ENCODE data around the gene UGGT1. TPM values are rescaled to one million over a fixed set of nuclear protein-coding genes. Genes with fewer than 3 reads are reported as not detected.

Gene UGGT1
- total RNA-seq, 5 donors from 2014 or later (not counting 1 experiment from before 2014, with no cell fraction given) = 46.0 to 50.8 (median 48.4) TPM

DNA sequence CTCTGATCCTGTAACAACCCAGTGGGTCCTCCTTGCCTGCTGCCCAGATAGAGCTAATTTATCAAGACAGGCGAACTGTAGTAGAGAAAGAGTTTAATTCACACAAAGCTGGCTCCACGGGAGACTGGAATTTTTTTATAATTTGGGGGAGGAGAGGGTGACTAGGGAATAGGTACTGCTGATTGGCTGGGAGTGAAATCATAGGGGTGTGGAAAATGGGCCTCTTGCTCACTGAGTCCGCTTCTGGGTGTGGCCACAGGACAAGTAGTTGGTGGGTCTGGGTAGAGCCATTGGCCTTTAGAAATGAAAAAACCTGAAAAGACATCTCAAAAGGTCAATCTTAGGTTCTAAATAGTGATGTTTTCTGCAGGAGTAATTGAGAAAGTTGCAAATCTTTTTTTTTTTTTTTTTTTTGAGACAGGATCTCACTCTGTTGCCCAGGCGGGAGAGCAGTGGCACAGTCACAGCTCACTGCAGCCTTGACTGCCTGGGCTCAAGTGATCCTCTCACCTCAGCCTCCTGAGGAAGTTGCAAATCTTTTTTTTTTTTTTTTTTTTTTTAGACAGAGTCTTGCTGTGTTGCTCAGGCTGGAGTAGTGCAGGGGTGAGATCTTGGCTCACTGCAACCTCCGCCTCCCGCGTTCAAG lies 14.4 kb upstream of the UGGT1 start:
- H3K4me1 ChIP-seq (ENCODE audit: control insufficient read depth in 1 of 2, extremely low read depth in 1 of 2, insufficient read depth in 2 of 2, low read length in 2 of 2) = no peaks in the 10 kb centered on the region
- H3K9me3 Mint-ChIP-seq = no peaks in the 10 kb centered on the region
- H3K27me3 Mint-ChIP-seq = peaks cover 3% of the 10 kb centered on the region in 2 donors
- H3K36me3 Mint-ChIP-seq = no peaks in the 10 kb centered on the region
- WGBS (ENCODE audit: insufficient coverage) = 92% methylated on average over 5 of the region's 7 CpGs
- no peak overlapping the region for H3K27ac ChIP-seq (ENCODE audit: low read length)
- DNase-seq = no peak
- no peaks in the 10 kb centered on the region for H3K4me1 Mint-ChIP-seq
- H3K4me3 Mint-ChIP-seq = no peak overlapping the region
- POLR2A ChIA-PET = interaction anchor here in 1 of 2 donors (0.6 kb wide), 1 partner anchor 223 kb away, joined by 3 read pairs; no protein-coding TSS in a partner anchor
- ATAC-seq (replicated peaks in 1 of 4) = no peak
- H3K27me3 ChIP-seq (replicated peaks in 1 of 2; ENCODE audit: control insufficient read depth in 2 of 2, extremely low read depth in 1 of 2, insufficient read depth in 2 of 2, low read length in 1 of 2) = peaks cover 0 to 8% of the 10 kb centered on the region in 2 experiments
- CTCF ChIA-PET = no interaction called here
- no peak overlapping the region for H3K4me3 ChIP-seq (ENCODE audit: control insufficient read depth in 1 of 2, extremely low read depth in 1 of 2, low read length in 1 of 2)
- H3K36me3 ChIP-seq (ENCODE audit: control insufficient read depth in 2 of 2, extremely low read depth in 1 of 2, insufficient read depth in 1 of 2, low read length in 1 of 2) = no peaks in the 10 kb centered on the region
- H3K27ac Mint-ChIP-seq = no peak overlapping the region
- no peaks in the 10 kb centered on the region for H3K9me3 ChIP-seq

DNA sequence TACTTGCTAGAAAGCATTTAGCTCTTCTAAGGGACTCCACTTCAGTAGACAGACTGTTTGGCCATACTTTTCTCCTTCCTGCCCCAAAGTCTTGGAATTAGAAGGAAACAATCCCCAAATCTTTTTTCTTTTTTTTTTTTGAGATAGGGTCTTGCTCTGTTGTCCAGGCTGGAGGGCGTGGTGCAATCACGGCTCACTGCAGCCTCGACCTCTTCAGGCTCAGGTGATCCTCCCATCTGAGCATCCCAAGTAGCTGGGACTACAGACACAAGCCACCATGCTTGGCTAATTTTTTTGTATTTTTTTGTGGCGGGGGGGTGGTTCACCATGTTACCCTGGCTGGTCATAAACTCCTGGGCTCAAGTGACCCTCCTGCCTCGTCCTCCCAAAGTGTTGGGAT lies 6.2 kb upstream of the UGGT1 start:
- ChIA-PET POLR2A (no interaction called here), CTCF (no interaction called here)
- Histone ChIP-seq H3K36me3 (ENCODE audit: control insufficient read depth in 2 of 2, extremely low read depth in 1 of 2, insufficient read depth in 1 of 2, low read length in 1 of 2) (no peaks in the 10 kb centered on the region), H3K4me3 (ENCODE audit: control insufficient read depth in 1 of 2, extremely low read depth in 1 of 2, low read length in 1 of 2) (no peak overlapping the region), H3K4me1 (ENCODE audit: control insufficient read depth in 1 of 2, extremely low read depth in 1 of 2, insufficient read depth in 2 of 2, low read length in 2 of 2) (no peaks in the 10 kb centered on the region), H3K9me3 (no peaks in the 10 kb centered on the region), H3K27ac (ENCODE audit: low read length) (no peak overlapping the region), H3K27me3 (replicated peaks in 1 of 2; ENCODE audit: control insufficient read depth in 2 of 2, extremely low read depth in 1 of 2, insufficient read depth in 2 of 2, low read length in 1 of 2) (peaks cover 0 to 24% of the 10 kb centered on the region in 2 experiments)
- DNase-seq (no peak), ATAC-seq (replicated peaks in 1 of 4) (no peak)
- peaks cover 0 to 4% (median 4%) of the 10 kb centered on the region in 3 donors for H3K4me1 Mint-ChIP-seq
- no peaks in the 10 kb centered on the region for H3K36me3 Mint-ChIP-seq
- H3K27me3 Mint-ChIP-seq = peaks cover 10% of the 10 kb centered on the region in 2 donors
- WGBS (ENCODE audit: insufficient coverage) = 92% methylated on average over 4 of the region's 5 CpGs
- no peaks in the 10 kb centered on the region for H3K9me3 Mint-ChIP-seq
- no peak overlapping the region for H3K27ac Mint-ChIP-seq
- H3K4me3 Mint-ChIP-seq = no peak overlapping the region

DNA sequence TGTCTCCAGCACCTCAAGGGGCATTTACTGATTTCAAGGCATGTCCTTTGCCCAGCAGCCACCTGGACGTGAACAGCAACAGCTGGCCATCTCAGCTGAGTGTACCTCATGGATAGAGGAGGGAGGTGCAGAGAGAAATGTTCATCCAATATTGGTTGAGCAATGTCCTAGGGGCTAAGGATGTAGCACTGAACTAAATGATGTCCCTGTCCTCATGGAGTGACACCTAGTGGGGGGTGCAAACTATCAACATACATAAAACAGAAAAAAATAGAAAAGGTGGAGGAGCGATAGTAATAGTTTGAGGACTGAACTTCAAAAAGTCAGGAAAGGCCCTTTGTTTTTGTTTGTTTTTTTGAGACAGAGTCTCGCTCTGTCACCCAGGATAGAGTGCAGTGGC lies 4.8 kb upstream of the UGGT1 start:
- H3K27ac ChIP-seq (ENCODE audit: low read length) = no peak overlapping the region
- no peaks in the 10 kb centered on the region for H3K9me3 ChIP-seq
- peaks cover 0 to 23% of the 10 kb centered on the region in 2 experiments for H3K27me3 ChIP-seq (replicated peaks in 1 of 2; ENCODE audit: control insufficient read depth in 2 of 2, extremely low read depth in 1 of 2, insufficient read depth in 2 of 2, low read length in 1 of 2)
- POLR2A ChIA-PET = no interaction called here
- no peaks in the 10 kb centered on the region for H3K36me3 ChIP-seq (ENCODE audit: control insufficient read depth in 2 of 2, extremely low read depth in 1 of 2, insufficient read depth in 1 of 2, low read length in 1 of 2)
- H3K4me1 ChIP-seq (ENCODE audit: control insufficient read depth in 1 of 2, extremely low read depth in 1 of 2, insufficient read depth in 2 of 2, low read length in 2 of 2) = peaks cover 0 to 7% of the 10 kb centered on the region in 2 experiments
- 71% methylated on average over 1 of the region's 3 CpGs for WGBS (ENCODE audit: insufficient coverage)
- Mint-ChIP-seq H3K4me3 (no peak overlapping the region), H3K9me3 (no peaks in the 10 kb centered on the region), H3K4me1 (peaks cover 6 to 12% (median 8%) of the 10 kb centered on the region in 3 donors), H3K27me3 (peaks cover 7% of the 10 kb centered on the region in 2 donors), H3K27ac (no peak overlapping the region), H3K36me3 (no peaks in the 10 kb centered on the region)
- no peak for DNase-seq
- CTCF ChIA-PET = interaction anchor here in 1 of 2 donors (0.6 kb wide), 1 partner anchor 69 kb away, joined by 3 read pairs; no protein-coding TSS in a partner anchor
- no peak overlapping the region for H3K4me3 ChIP-seq (ENCODE audit: control insufficient read depth in 1 of 2, extremely low read depth in 1 of 2, low read length in 1 of 2)
- ATAC-seq (replicated peaks in 1 of 4) = no peak

DNA sequence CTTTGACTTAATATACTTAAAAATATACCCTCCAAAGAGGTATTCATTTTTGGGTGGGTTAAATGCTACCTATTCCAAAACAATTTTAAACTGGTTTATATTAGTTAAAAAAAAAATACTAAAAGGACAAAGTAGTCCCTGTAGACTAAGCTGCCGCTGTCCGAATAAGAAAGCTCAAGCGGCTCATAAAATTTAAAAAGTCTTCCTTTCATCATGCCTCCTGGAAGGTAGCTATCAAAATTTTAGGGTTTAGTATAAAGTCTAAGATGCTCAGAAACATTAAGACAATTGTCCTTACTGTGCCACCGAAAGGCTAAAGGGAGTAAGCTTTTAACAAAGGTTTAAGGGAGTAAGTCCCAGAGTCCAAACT lies 440 bp upstream of the UGGT1 start:
- H3K36me3 ChIP-seq (ENCODE audit: control insufficient read depth in 2 of 2, extremely low read depth in 1 of 2, insufficient read depth in 1 of 2, low read length in 1 of 2) = peaks cover 3 to 7% of the 10 kb centered on the region in 2 donors
- H3K27me3 ChIP-seq (replicated peaks in 1 of 2; ENCODE audit: control insufficient read depth in 2 of 2, extremely low read depth in 1 of 2, insufficient read depth in 2 of 2, low read length in 1 of 2) = no peaks in the 10 kb centered on the region
- Mint-ChIP-seq H3K4me1 (peaks cover 42 to 48% (median 43%) of the 10 kb centered on the region in 3 donors), H3K36me3 (peaks cover 4% of the 10 kb centered on the region), H3K27ac (peak overlapping the region; percentile 92 to 96), H3K9me3 (no peaks in the 10 kb centered on the region), H3K4me3 (peak overlapping the region; percentile 88 to 96 (median 92)), H3K27me3 (no peaks in the 10 kb centered on the region)
- H3K4me3 ChIP-seq (ENCODE audit: control insufficient read depth in 1 of 2, extremely low read depth in 1 of 2, low read length in 1 of 2) = peak overlapping the region; percentile 76 to 88
- H3K9me3 ChIP-seq = no peaks in the 10 kb centered on the region
- H3K27ac ChIP-seq (ENCODE audit: low read length) = peak overlapping the region; percentile 78
- DNase-seq = no peak
- POLR2A ChIA-PET = interaction anchor here (0.5 to 0.7 kb wide), 6 partner anchors 25 to 614 kb away, joined by 3 to 10 read pairs (median 4); no protein-coding TSS in a partner anchor
- peak in 3 of 4 experiments; percentile 10 to 18 (median 17) for ATAC-seq (replicated peaks in 1 of 4)
- WGBS (ENCODE audit: insufficient coverage) = 0% methylated on average over 1 of the region's 4 CpGs
- peaks cover 12 to 18% of the 10 kb centered on the region in 2 experiments for H3K4me1 ChIP-seq (ENCODE audit: control insufficient read depth in 1 of 2, extremely low read depth in 1 of 2, insufficient read depth in 2 of 2, low read length in 2 of 2)
- CTCF ChIA-PET = interaction anchor here in 1 of 2 donors (0.6 to 1.4 kb wide), 3 partner anchors 27 to 263 kb away, joined by 4 to 6 read pairs (median 6); partner anchors contain the start of gene SAP130

DNA sequence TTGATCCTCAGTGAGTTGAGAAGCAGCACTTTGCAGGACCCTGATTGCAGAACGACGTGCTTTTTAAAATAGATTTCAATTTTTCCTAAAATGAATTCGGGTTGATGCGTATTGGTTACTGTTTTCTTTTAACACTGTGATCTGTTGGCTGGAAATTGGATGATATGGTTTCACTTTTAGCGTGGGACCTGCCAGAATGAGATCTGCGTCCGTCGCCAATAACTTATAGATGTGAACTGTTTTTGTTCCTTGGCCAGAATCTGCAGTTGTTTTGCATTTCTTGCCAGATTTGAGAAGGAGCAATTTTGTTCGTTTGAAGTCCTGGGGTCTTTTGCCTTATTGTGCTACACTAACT lies 703 bp downstream of the UGGT1 start:
- H3K9me3 ChIP-seq = no peaks in the 10 kb centered on the region
- peaks cover 6 to 11% of the 10 kb centered on the region in 2 donors for H3K36me3 ChIP-seq (ENCODE audit: control insufficient read depth in 2 of 2, extremely low read depth in 1 of 2, insufficient read depth in 1 of 2, low read length in 1 of 2)
- H3K4me3 ChIP-seq (ENCODE audit: control insufficient read depth in 1 of 2, extremely low read depth in 1 of 2, low read length in 1 of 2) = peak overlapping the region; percentile 76 to 88
- no peaks in the 10 kb centered on the region for H3K27me3 Mint-ChIP-seq
- 0% methylated on average over 4 of the region's 9 CpGs for WGBS (ENCODE audit: insufficient coverage)
- ChIA-PET POLR2A (interaction anchor here (0.5 to 0.6 kb wide), 4 partner anchors 63 to 829 kb away, joined by 3 to 11 read pairs (median 4); no protein-coding TSS in a partner anchor), CTCF (interaction anchor here in 1 of 2 donors (0.6 to 1.4 kb wide), 2 partner anchors 63 to 340 kb away, joined by 3 to 6 read pairs; partner anchors contain the start of gene SAP130)
- ATAC-seq (replicated peaks in 1 of 4) (no peak), DNase-seq (peak in 8 of 35 experiments; percentile 0 to 54 (median 2))
- peaks cover 4% of the 10 kb centered on the region for H3K36me3 Mint-ChIP-seq
- peak overlapping the region; percentile 88 to 96 (median 92) for H3K4me3 Mint-ChIP-seq
- H3K27me3 ChIP-seq (replicated peaks in 1 of 2; ENCODE audit: control insufficient read depth in 2 of 2, extremely low read depth in 1 of 2, insufficient read depth in 2 of 2, low read length in 1 of 2) = no peaks in the 10 kb centered on the region
- peaks cover 12 to 18% of the 10 kb centered on the region in 2 experiments for H3K4me1 ChIP-seq (ENCODE audit: control insufficient read depth in 1 of 2, extremely low read depth in 1 of 2, insufficient read depth in 2 of 2, low read length in 2 of 2)
- H3K9me3 Mint-ChIP-seq = no peaks in the 10 kb centered on the region
- H3K27ac Mint-ChIP-seq = peak overlapping the region; percentile 44 to 96
- peaks cover 52 to 59% (median 54%) of the 10 kb centered on the region in 3 donors for H3K4me1 Mint-ChIP-seq
- peak overlapping the region; percentile 35 for H3K27ac ChIP-seq (ENCODE audit: low read length)

DNA sequence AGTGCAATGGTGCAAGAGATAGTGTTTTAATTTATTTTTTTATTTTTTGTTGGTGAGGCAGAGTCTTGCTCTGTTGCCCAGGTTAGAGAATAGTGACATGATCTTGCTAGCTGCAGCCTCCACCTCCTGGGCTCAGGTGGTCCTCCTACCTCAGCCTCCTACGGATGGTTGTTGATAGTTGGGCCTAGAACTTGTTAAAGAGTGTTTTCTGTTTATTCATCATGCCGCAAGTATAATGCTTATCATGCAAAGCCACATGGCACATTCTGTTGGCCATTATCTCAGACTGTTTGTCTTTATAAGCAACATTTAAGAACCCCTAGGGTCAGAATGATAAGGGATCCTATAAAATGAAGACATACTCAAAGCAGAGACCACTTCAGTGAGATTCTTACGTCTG lies 1.7 kb downstream of the UGGT1 start:
- DNase-seq = no peak
- Mint-ChIP-seq H3K27me3 (no peaks in the 10 kb centered on the region), H3K9me3 (no peaks in the 10 kb centered on the region), H3K27ac (no peak overlapping the region), H3K4me1 (peaks cover 52 to 62% (median 59%) of the 10 kb centered on the region in 3 donors), H3K36me3 (peaks cover 8% of the 10 kb centered on the region), H3K4me3 (peak overlapping the region; percentile 63 to 96 (median 88))
- ChIA-PET POLR2A (interaction anchor here in 1 of 2 donors (0.5 kb wide), 1 partner anchor 131 kb away, joined by 3 read pairs; no protein-coding TSS in a partner anchor), CTCF (no interaction called here)
- no peak for ATAC-seq (replicated peaks in 1 of 4)
- WGBS (ENCODE audit: insufficient coverage) = no CpG with 5 or more reads among the region's 3 CpGs
- peaks cover 6 to 14% of the 10 kb centered on the region in 2 donors for H3K36me3 ChIP-seq (ENCODE audit: control insufficient read depth in 2 of 2, extremely low read depth in 1 of 2, insufficient read depth in 1 of 2, low read length in 1 of 2)
- no peak overlapping the region for H3K27ac ChIP-seq (ENCODE audit: low read length)
- no peaks in the 10 kb centered on the region for H3K9me3 ChIP-seq
- H3K4me1 ChIP-seq (ENCODE audit: control insufficient read depth in 1 of 2, extremely low read depth in 1 of 2, insufficient read depth in 2 of 2, low read length in 2 of 2) = peaks cover 12 to 18% of the 10 kb centered on the region in 2 experiments
- no peak overlapping the region for H3K4me3 ChIP-seq (ENCODE audit: control insufficient read depth in 1 of 2, extremely low read depth in 1 of 2, low read length in 1 of 2)
- H3K27me3 ChIP-seq (replicated peaks in 1 of 2; ENCODE audit: control insufficient read depth in 2 of 2, extremely low read depth in 1 of 2, insufficient read depth in 2 of 2, low read length in 1 of 2) = no peaks in the 10 kb centered on the region
